H1 (cell line): Measurements from ENCODE around the gene PRR35. TPM values are rescaled to one million over a fixed set of nuclear protein-coding genes. Genes with fewer than 3 reads are reported as not detected.

Experiments used
- CTCF ChIA-PET: fragments of 300-600 bp; sonication (Branson Sonifier 250); formaldehyde crosslinking; loops from one replicate; lab custom pipeline; 2021; ENCODE audit not compliant: partially characterized antibody; lab: Charles Lee
- POLR2A ChIA-PET: fragments of 300-600 bp; sonication (Branson Sonifier 250); formaldehyde crosslinking; loops from one replicate; lab custom pipeline; 2021; ENCODE audit warnings: inconsistent platforms; ENCODE audit not compliant: partially characterized antibody; lab: Charles Lee
- DNase-seq, 2 experiments: peaks; one replicate each; pipeline versions ENCODE4 v3.0.0 to v3.0.0-alpha.2; 2010 to 2022; ENCODE audit warnings: low spot score in 2 of 2, low read depth in 1 of 2, mixed read lengths in 1 of 2
- FAIRE-seq: peaks from 2 replicates; lab custom pipeline; 2011; peaks lifted over from hg19 to GRCh38; lab: Jason Lieb, UNC
- H2AFZ ChIP-seq: 2 replicates; pipeline ENCODE4 v1.8.1; 2012; ENCODE audit warnings: low read length, inconsistent platforms
- H2AK5ac ChIP-seq: 2 replicates; pipeline ENCODE4 v1.6.1; 2013; ENCODE audit warnings: low read depth, low read length
- H2BK120ac ChIP-seq: replicated peaks from 2 replicates; pipeline ENCODE3; 2013; ENCODE audit warnings: low read depth, low read length, inconsistent platforms
- H2BK12ac ChIP-seq: 2 replicates; pipeline ENCODE4 v1.6.1; 2013; ENCODE audit warnings: low read depth, low read length
- H2BK15ac ChIP-seq: 2 replicates; pipeline ENCODE4 v1.6.1; 2013; ENCODE audit warnings: low read length
- H2BK20ac ChIP-seq: 2 replicates; pipeline ENCODE4 v1.6.1; 2013; ENCODE audit warnings: low read length
- H2BK5ac ChIP-seq: 2 replicates; pipeline ENCODE4 v1.6.1; 2013; ENCODE audit warnings: low read depth, low read length
- H3K14ac ChIP-seq: 2 replicates; pipeline ENCODE4 v1.6.1; 2013; ENCODE audit warnings: inconsistent platforms; ENCODE audit not compliant: insufficient read length
- H3K18ac ChIP-seq: 2 replicates; pipeline ENCODE4 v1.6.1; 2013; ENCODE audit warnings: low read length; ENCODE audit errors: extremely low read depth
- H3K23ac ChIP-seq: 2 replicates; pipeline ENCODE4 v1.6.1; 2013; ENCODE audit warnings: inconsistent platforms; ENCODE audit not compliant: insufficient read length
- H3K23me2 ChIP-seq: 2 replicates; pipeline ENCODE4 v1.6.1; 2013; ENCODE audit warnings: low read depth, low read length
- H3K27ac ChIP-seq: 2 replicates; pipeline ENCODE4 v1.6.1; 2011; ENCODE audit warnings: low read depth, low read length, inconsistent platforms
- H3K27me3 ChIP-seq, 4 experiments: replicated peaks in 1 of 4; 1 replicate in 1 of 4; 2 replicates in 3 of 4; pipeline versions ENCODE4 v1.6.1 to v1.8.1; 2011 to 2013; ENCODE audit warnings: low read length in 3 of 4, mild to moderate bottlenecking in 3 of 4, inconsistent platforms in 2 of 4, mixed read lengths in 2 of 4, moderate library complexity in 1 of 4; ENCODE audit not compliant: control insufficient read depth in 3 of 4, insufficient read depth in 3 of 4; ENCODE audit errors: extremely low read depth in 1 of 4
- H3K36me3 ChIP-seq, 4 experiments: 2 replicates each; pipeline versions ENCODE4 v1.6.1 to v1.8.1; 2011 to 2013; ENCODE audit warnings: mild to moderate bottlenecking in 4 of 4, low read length in 3 of 4, moderate library complexity in 2 of 4, control low read depth in 1 of 4, inconsistent platforms in 1 of 4; ENCODE audit not compliant: insufficient read depth in 4 of 4, control insufficient read depth in 2 of 4
- H3K4ac ChIP-seq: replicated peaks from 2 replicates; pipeline ENCODE3; 2013; ENCODE audit warnings: low read length, low read depth, mixed read lengths, inconsistent platforms; ENCODE audit not compliant: insufficient read length
- H3K4me1 ChIP-seq, 4 experiments: replicated peaks in 1 of 4; 1 replicate in 1 of 4; 2 replicates in 3 of 4; pipeline versions ENCODE4 v1.6.1 to v1.8.1; 2011 to 2013; ENCODE audit warnings: low read length in 3 of 4, inconsistent platforms in 2 of 4, mixed read lengths in 1 of 4; ENCODE audit not compliant: insufficient read depth in 4 of 4, control insufficient read depth in 3 of 4
- H3K4me2 ChIP-seq, 2 experiments: 2 replicates each; pipeline versions ENCODE4 v1.6.1 to v1.8.1; 2011 to 2013; ENCODE audit warnings: low read depth in 2 of 2, low read length in 2 of 2, control low read depth in 1 of 2, inconsistent platforms in 1 of 2, mild to moderate bottlenecking in 1 of 2; ENCODE audit not compliant: insufficient read depth in 1 of 2
- H3K4me3 ChIP-seq, 4 experiments: fragments of 200-600, 300-600 bp in 1 of 4; sonication (generic), shearing (Covaris generic), sonication (Bioruptor Twin) in 1 of 4; 2 replicates each; pipeline versions ENCODE4 v1.5.1 to v1.8.1; 2011 to 2016; ENCODE audit warnings: low read length in 4 of 4, low read depth in 3 of 4, control low read depth in 2 of 4, inconsistent platforms in 2 of 4, mild to moderate bottlenecking in 2 of 4, mixed read lengths in 1 of 4, moderate library complexity in 1 of 4; ENCODE audit not compliant: insufficient read depth in 2 of 4; ENCODE audit errors: extremely low read depth in 1 of 4
- H3K56ac ChIP-seq: replicated peaks from 2 replicates; pipeline ENCODE3; 2013; ENCODE audit warnings: low read depth, mild to moderate bottlenecking, mixed read lengths, low read length, inconsistent platforms; ENCODE audit not compliant: insufficient read length
- H3K79me1 ChIP-seq: 2 replicates; pipeline ENCODE4 v1.6.1; 2013; ENCODE audit warnings: low read depth, low read length, control low read depth
- H3K79me2 ChIP-seq, 2 experiments: 2 replicates each; pipeline versions ENCODE4 v1.6.1 to v1.8.1; 2012 to 2013; ENCODE audit warnings: low read length in 2 of 2, mild to moderate bottlenecking in 2 of 2, inconsistent platforms in 1 of 2; ENCODE audit not compliant: insufficient read depth in 2 of 2, control insufficient read depth in 1 of 2
- H3K9ac ChIP-seq, 4 experiments: replicated peaks in 1 of 4; 1 replicate in 1 of 4; 2 replicates in 3 of 4; pipeline versions ENCODE4 v1.6.1 to v1.8.1; 2011 to 2013; ENCODE audit warnings: low read depth in 3 of 4, low read length in 3 of 4, control low read depth in 2 of 4, mild to moderate bottlenecking in 2 of 4, moderate library complexity in 2 of 4, inconsistent platforms in 1 of 4; ENCODE audit errors: extremely low read depth in 1 of 4
- H3K9me3 ChIP-seq, 2 experiments: 2 replicates each; pipeline versions ENCODE4 v1.6.1 to v1.8.1; 2012 to 2013; ENCODE audit warnings: mild to moderate bottlenecking in 2 of 2, moderate library complexity in 2 of 2, control low read depth in 1 of 2, inconsistent platforms in 1 of 2, low read depth in 1 of 2, low read length in 1 of 2, mixed read lengths in 1 of 2; ENCODE audit not compliant: insufficient read depth in 2 of 2
- H4K20me1 ChIP-seq, 2 experiments: replicated peaks in 1 of 2; 2 replicates each; pipeline versions ENCODE3 to v1.8.1; 2011 to 2013; ENCODE audit warnings: inconsistent platforms in 2 of 2, low read length in 2 of 2, mild to moderate bottlenecking in 1 of 2; ENCODE audit not compliant: insufficient read depth in 2 of 2, control insufficient read depth in 1 of 2
- H4K5ac ChIP-seq: 2 replicates; pipeline ENCODE4 v1.6.1; 2013; ENCODE audit warnings: low read length, low read depth, mixed read lengths, inconsistent platforms; ENCODE audit not compliant: insufficient read length
- H4K8ac ChIP-seq: 2 replicates; pipeline ENCODE4 v1.8.0; 2013; ENCODE audit warnings: mild to moderate bottlenecking, moderate library complexity, low read length, inconsistent platforms; ENCODE audit not compliant: insufficient read depth; ENCODE audit errors: extremely low read depth
- H4K91ac ChIP-seq: replicated peaks from 2 replicates; pipeline ENCODE3; 2013; ENCODE audit warnings: low read length, mixed read lengths, inconsistent platforms; ENCODE audit not compliant: insufficient read length
- BACH1 ChIP-seq: IDR thresholded peaks from 2 replicates; pipeline ENCODE4 v1.6.1; 2012; ENCODE audit warnings: low read length, improper control_type of control experiment
- EGR1 ChIP-seq: IDR thresholded peaks from 2 replicates; pipeline ENCODE4 v1.6.1; 2011; ENCODE audit warnings: low read depth, low read length, borderline replicate concordance
- GABPA ChIP-seq: IDR thresholded peaks from 2 replicates; pipeline ENCODE4 v1.6.1; 2011; ENCODE audit warnings: mild to moderate bottlenecking, low read length, moderate library complexity, borderline replicate concordance; ENCODE audit not compliant: insufficient read depth
- HDAC6 ChIP-seq: IDR thresholded peaks from one replicate; pipeline ENCODE4 v1.7.1; 2012; ENCODE audit warnings: low read depth, mild to moderate bottlenecking, inconsistent platforms, low read length, moderate library complexity
- WGBS, 2 experiments: shearing (Covaris generic) in 1 of 2; methylation state at CpG; one replicate each; pipeline versions ENCODE4 v1.1.6 to v1.1.7; 2013 to 2015; ENCODE audit warnings: low lambda C conversion rate in 2 of 2, mixed read lengths in 2 of 2, inconsistent platforms in 1 of 2, low coverage in 1 of 2, missing lambda C conversion rate in 1 of 2; ENCODE audit not compliant: insufficient replicate concordance in 2 of 2, insufficient coverage in 1 of 2, insufficient read length in 1 of 2; ENCODE audit errors: extremely low coverage in 1 of 2, missing lambda C conversion rate in 1 of 2; 5-methylcytosine and 5-hydroxymethylcytosine counted together
- polyA plus RNA-seq, 7 experiments: library from polyadenylated mRNA; depleted of rRNA in 3 of 7; stranded (reverse) in 5 of 7; unstranded in 2 of 7; fragments of >200 nt in 5 of 7; fragments of 200-250 nt in 2 of 7; gene quantifications; 1 replicate in 5 of 7; 2 replicates in 1 of 7; 4 replicates in 1 of 7; pipeline versions ENCODE4 v1.2.1 to v1.2.3, GENCODE V29; 2011 to 2013; ENCODE audit warnings: missing spikeins in 2 of 7, mixed read lengths in 2 of 7
- total RNA-seq: library from RNA; stranded (reverse); fragmentation: NEBNext Ultra II Directional; extraction: Animal tissue kit (Norgen Biotek cat#: 25700); gene quantifications from 2 replicates; pipeline ENCODE4 v1.2.1, GENCODE V29; 2021
- TF ChIP-seq, protein P1 (sequence below), 3 experiments: IDR thresholded peaks; 1 replicate in 2 of 3; 2 replicates in 1 of 3; pipeline versions ENCODE4 v1.5.1 to v1.6.1; 2011; ENCODE audit warnings: low read length in 3 of 3, mild to moderate bottlenecking in 3 of 3, inconsistent platforms in 2 of 3, low read depth in 1 of 3, moderate library complexity in 1 of 3; ENCODE audit not compliant: insufficient read depth in 1 of 3; ENCODE audit errors: control extremely low read depth in 1 of 3

PRR35 gene
- total and polyA plus RNA-seq, 2 of the 8 experiments (the other 6 are each of a cell fraction or from before 2014, with no cell fraction given): 0.38 to 0.50 TPM

DNA sequence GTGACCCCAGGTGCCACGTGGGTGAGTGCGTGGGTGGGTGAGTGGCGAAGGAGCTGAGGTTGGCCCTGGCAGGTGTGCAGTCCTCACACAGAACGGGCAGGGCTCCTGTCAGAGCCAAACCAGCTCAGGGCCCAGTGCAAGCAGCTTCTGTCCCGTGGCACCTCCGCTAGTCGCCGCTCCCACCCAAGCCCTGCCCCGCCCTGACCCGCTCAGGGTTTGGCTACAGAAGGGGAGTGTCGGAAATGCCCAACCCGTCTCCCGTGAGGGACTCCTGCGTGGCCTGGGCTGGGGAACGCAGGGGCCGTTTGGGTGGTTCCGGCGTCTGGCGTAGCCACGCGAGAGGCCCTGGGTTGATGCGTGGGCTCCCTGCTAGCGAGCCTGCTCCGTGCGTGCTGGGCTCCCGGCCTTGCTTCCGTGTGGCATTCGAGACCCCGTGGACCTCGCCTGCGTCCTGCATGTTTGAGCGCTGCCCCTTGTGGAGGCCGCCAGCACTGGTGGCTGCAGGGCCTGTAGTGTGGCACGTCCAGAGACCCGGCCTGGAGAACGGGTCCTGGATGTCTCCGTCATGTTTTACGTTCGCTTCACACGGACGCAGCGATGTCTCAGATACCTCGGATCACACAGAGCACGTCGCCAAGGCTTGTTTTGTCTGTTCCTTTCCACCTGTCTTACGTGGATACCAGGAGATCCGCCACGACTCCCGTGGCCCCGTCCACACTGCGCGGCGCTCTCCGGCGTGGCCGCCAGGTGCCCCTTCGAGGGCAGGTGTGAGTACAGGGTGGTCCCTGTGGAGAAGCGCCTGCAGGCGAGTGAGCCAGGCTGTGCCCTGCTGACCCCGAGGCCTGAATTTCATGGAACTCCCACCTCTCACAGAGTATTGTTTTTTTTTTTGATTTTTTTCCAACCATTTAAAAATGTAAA is 22.5 kb upstream of the PRR35 start:
- no peak overlapping the region for H2BK5ac ChIP-seq
- no peak overlapping the region for H4K91ac ChIP-seq
- no peak overlapping the region for H2BK20ac ChIP-seq
- 95% methylated on average over 55 of the region's 60 CpGs; no CpG with 5 or more reads in 1 of the 2 experiments for WGBS, 2 experiments
- no peak overlapping the region for H3K4ac ChIP-seq
- H2AFZ ChIP-seq: no peak overlapping the region
- H2AK5ac ChIP-seq: no peak overlapping the region
- FAIRE-seq (no peak), DNase-seq (no peak)
- no peaks in the 10 kb centered on the region for H3K23me2 ChIP-seq
- no peaks in the 10 kb centered on the region; a peak in 2 of 8 replicates for H3K36me3 ChIP-seq
- no peak overlapping the region for H3K4me2 ChIP-seq
- peak; percentile 75; the same call in 1 of the 2 replicates for TF ChIP-seq GABPA
- peak; percentile 68; the same call in 1 of the 2 replicates for TF ChIP-seq EGR1
- no peak for TF ChIP-seq HDAC6
- TF ChIP-seq, protein P1, sequence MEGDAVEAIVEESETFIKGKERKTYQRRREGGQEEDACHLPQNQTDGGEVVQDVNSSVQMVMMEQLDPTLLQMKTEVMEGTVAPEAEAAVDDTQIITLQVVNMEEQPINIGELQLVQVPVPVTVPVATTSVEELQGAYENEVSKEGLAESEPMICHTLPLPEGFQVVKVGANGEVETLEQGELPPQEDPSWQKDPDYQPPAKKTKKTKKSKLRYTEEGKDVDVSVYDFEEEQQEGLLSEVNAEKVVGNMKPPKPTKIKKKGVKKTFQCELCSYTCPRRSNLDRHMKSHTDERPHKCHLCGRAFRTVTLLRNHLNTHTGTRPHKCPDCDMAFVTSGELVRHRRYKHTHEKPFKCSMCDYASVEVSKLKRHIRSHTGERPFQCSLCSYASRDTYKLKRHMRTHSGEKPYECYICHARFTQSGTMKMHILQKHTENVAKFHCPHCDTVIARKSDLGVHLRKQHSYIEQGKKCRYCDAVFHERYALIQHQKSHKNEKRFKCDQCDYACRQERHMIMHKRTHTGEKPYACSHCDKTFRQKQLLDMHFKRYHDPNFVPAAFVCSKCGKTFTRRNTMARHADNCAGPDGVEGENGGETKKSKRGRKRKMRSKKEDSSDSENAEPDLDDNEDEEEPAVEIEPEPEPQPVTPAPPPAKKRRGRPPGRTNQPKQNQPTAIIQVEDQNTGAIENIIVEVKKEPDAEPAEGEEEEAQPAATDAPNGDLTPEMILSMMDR (IDR thresholded peaks at IDR 0.05; ENCODE audit: control extremely low read depth in 1 of 3, insufficient read depth in 1 of 3, low read depth in 1 of 3, low read length in 3 of 3): peak in 2 of 3 experiments; percentile 51 to 56; a peak in 3 of 4 replicates
- TF ChIP-seq BACH1: no peak
- H3K14ac ChIP-seq: no peak overlapping the region
- peaks cover 0 to 37% of the 10 kb centered on the region in 2 experiments; a peak in 3 of 4 replicates for H3K79me2 ChIP-seq
- CTCF ChIA-PET: interaction anchor here (0.9 to 1.7 kb wide), 5 partner anchors 9 to 149 kb away, joined by 3 to 10 read pairs (median 3); no protein-coding TSS in a partner anchor
- no peak overlapping the region for H3K18ac ChIP-seq
- H3K4me3 ChIP-seq: no peak overlapping the region
- H2BK15ac ChIP-seq: no peak overlapping the region
- POLR2A ChIA-PET: interaction anchor here (1.3 to 1.9 kb wide), 3 partner anchors 8 to 10 kb away, joined by 3 to 6 read pairs (median 3); partner anchors contain the start of gene CAPN15
- no peak overlapping the region for H2BK120ac ChIP-seq
- peak overlapping the region; percentile 51; the same call in 1 of the 2 replicates for H4K8ac ChIP-seq
- no peak overlapping the region for H3K9ac ChIP-seq
- peaks cover 7 to 26% of the 10 kb centered on the region in 2 experiments for H4K20me1 ChIP-seq
- no peaks in the 10 kb centered on the region for H3K9me3 ChIP-seq
- H3K27me3 ChIP-seq: no peaks in the 10 kb centered on the region
- no peak overlapping the region for H2BK12ac ChIP-seq
- H4K5ac ChIP-seq: no peak overlapping the region
- H3K56ac ChIP-seq: no peak overlapping the region
- H3K79me1 ChIP-seq: peaks cover 20% of the 10 kb centered on the region
- H3K23ac ChIP-seq: no peak overlapping the region
- H3K27ac ChIP-seq: no peak overlapping the region
- H3K4me1 ChIP-seq: no peaks in the 10 kb centered on the region; a peak in 2 of 7 replicates
